Measurements from ENCODE around the gene MYL2.
A peak's percentile ranks its signal among the peaks of the same experiment; 100 is the strongest.
"Not testable (repeated sequence)": the region's sequence is repeated elsewhere in the genome, so short reads cannot be mapped to it uniquely, and the experiment has no call there.

MYL2 gene, protein sequence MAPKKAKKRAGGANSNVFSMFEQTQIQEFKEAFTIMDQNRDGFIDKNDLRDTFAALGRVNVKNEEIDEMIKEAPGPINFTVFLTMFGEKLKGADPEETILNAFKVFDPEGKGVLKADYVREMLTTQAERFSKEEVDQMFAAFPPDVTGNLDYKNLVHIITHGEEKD

DNA sequence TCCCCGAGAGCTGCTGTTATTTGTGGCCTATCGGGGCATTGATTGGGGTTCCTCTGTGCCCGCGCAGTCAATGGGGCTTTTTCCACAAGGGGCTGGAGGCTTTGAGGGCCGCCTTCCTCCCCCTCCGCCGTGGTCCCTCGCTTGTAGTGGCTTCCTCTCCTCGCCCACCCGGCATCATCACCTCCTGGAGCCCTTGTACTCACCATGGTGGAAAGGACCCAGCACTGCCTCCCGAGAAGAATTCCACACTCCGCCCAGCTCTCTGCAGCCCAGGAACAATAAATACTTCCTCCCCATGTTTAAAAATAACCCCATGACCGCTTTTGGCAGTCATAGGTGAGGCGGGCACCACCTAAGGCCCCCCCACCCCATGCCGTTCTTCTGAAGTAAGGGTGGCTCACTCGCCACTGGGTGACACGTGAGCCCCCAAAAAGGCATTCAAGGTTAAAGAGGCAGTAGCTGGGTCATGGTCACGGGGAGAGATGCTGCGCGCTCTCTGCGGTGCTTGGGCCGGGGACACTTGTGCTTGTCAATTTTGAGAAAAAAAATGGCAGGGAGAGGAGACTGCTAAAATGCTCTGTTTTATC is at the start of gene MYL2:
TSS of gene MYL2 (minus strand) at position 256 of the 587 bp plus-strand sequence. CDS start at position 206, 50 bp downstream.
- DNase-seq = no peak

DNA sequence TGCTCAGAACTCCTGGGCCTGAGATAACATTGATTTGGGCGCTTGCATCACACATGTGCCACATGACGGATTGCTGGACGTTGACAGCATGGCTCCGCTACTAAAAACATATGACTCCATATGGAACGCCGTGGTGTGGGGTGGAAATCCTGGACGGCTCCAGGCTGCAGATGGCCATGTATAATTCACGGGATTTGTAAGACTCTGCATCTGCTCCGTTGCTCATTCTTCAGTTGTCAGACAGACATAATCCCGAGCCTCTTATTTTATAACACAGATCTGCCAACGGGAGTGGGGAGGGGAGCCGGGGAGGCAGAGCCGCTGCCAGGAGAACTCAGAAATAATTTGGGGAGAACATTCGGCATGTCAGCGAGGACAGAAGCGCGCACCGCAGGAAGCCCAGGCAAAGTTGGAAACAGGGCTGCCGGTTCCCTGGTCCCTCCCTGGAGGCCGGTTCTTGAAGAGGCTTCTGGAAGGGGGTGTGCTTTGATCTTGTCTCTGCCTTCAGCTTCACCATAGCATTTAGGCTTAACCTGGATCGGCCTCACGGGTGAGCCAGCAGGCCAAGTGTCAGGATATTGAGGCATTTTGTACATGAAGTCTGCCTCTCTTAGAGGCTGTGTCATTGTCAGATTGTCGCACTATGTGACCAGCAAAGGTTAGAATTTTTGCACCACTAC is 45.8 kb upstream of the MYL2 start:
- peak; percentile 13 for DNase-seq

DNA sequence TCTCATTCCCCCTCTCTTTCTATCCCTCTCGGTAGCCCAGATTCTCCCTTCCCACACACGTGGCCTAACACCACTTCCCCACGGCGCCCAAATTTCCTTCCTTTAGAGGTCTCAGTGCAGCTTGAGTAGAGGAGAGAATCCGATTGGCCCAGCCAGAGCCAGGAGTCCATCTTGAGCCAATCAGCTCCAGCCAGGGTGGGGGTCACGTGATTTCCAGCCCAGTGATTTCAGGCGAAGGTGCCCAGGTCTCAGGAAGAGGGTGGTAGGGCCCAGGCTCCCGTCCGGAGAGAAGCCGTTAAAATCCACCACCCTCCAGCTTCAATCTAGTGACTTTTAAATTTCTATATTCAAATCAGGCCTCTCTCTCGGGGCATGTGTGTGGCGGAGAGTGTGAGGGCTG is 45.2 kb upstream of the MYL2 start:
- DNase-seq = no peak

DNA sequence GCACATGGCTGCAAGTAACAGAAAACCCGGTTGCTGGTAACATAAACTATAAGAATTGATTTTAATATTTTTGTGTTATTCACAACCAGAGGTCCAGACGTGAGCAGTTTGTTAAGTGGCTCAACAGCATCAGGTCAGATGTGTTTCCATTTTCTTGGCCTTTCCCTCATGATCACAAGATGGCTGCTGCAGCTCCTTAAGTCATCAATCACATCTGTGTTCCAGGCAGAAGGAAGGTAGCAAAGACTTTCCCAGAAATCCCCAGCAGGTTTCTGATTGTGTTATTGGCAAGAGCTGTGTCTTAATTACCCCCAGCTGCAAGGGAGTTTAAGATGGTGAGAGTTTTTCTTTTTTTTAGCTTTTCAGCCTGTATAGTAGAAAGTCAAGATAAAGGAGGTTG is 40.4 kb upstream of the MYL2 start:
- no peak for DNase-seq

DNA sequence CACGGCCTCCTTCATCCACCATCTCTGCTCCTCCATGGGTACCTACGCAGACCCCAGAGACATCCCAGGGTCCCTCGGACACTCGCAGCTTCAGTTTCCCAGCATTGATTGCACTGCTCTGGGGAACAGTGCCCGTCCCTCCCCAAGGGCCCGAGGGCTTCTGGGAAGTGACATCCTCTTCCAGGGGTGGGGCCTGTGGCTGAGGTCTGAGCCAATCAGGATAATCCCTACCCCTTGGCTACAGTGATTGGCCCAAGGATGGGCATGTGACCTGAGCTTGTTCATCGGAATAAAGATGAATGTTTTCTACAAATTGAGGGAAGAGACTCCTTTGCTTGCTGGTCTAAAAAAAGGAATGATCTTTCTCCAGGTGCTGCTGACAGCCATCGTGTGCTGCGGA is 37.3 kb upstream of the MYL2 start:
- DNase-seq = no peak

DNA sequence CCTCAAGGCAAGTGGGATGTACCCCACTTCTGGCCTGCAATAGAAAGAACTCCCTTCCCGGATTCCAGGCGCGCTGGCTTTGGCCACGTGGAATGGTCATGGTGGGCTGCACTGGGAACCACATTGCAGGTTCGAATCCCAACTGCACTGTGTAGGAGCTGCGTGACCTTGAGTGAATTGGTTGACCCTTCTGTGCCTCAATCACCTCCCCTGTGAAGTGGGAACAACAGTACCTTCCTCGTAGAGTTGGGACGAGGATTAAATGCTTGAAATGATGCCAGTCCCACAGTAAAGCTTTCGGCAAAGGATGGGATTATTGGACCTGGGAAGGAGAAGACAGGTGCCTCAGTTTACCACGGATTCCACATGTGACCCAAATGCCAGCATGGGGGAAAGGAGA is 36.8 kb upstream of the MYL2 start:
- DNase-seq = no peak

DNA sequence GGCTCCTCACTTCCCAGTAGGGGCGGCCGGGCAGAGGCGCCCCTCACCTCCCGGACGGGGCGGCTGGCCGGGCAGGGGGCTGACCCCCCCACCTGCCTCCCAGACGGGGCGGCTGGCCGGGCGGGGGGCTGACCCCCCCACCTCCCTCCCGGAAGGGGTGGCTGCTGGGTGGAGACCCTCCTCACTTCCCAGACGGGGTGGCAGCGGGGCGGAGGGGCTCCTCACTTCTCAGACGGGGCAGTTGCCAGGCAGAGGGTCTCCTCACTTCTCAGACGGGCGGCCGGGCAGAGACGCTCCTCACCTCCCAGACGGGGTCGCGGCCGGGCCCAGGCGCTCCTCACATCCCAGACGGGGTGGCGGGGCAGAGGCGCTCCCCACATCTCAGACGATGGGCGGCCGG is 30.5 kb upstream of the MYL2 start:
- DNase-seq = not testable (repeated sequence)

DNA sequence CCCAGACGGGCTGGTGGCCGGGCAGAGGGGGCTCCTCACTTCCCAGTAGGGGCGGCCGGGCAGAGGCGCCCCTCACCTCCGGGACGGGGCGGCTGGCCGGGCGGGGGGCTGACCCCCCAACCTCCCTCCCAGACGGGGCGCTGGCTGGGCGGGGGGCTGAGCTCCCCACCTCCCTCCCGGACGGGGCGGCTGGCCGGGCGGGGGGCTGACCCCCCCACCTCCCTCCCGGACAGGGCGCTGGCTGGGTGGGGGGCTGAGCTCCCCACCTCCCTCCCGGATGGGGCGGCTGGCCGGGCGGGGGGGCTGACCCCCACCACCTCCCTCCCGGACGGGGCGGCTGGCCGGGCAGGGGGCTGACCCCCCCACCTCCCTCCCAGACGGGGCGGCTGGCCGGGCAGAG is 30.1 kb upstream of the MYL2 start:
- not testable (repeated sequence) for DNase-seq

DNA sequence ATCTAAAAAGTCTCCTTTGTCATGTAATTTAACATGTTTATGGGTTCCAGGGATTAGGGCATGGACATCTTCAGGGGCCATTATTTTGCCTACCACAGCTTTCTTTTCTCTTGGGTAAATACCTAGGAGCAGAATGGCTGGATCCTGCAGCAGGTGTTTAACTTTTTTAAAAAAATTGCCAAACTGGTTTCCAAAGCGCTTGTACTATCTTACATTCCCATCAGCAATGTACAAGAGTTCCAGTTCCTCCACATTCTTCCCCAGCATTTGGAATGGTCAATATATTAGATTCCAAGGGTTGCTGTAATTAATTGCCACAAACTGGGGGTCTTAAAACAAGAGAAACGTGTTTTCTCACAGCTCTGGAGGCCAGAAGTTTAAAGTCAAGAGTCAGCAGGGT is 27.7 kb upstream of the MYL2 start:
- no peak for DNase-seq

DNA sequence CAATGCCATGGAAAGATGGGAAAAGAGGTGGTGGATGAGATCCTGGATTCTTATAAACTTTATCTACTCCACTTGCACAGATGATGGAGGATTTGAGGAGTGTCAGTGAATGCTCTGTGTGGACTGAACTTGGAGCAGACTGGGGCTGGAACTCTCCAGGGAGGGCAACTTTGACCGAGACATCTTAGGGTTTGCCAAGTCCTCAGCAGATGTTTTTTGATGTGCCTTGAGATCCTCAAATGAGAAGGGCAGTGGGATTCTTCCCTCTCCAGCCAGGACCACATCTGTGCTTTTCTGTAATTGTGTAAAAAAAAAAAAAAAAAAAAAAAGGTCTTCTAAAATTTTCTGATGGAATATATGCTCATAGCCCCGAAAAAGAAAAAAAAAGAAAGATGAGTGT is 23.0 kb upstream of the MYL2 start:
- DNase-seq = no peak

DNA sequence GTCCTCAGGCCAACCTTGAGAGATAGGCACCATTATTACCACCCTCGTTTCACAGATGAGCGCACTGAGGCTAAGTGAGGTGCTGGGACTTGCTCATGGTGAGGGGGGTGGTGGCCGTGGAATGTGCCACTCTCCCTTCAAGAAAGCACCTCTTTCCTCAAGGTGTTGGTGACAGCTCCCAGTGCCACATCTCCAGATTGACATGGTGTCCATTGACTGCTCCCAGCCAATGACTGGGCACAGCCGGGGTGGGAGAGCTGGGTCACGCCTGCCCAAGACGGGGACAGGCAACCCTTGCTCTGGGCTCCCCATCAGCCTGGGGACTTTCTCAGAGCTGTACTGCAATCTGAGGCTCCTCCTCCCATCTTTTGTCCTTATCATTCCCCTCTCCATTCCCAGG is 21.0 kb upstream of the MYL2 start:
- no peak for DNase-seq

DNA sequence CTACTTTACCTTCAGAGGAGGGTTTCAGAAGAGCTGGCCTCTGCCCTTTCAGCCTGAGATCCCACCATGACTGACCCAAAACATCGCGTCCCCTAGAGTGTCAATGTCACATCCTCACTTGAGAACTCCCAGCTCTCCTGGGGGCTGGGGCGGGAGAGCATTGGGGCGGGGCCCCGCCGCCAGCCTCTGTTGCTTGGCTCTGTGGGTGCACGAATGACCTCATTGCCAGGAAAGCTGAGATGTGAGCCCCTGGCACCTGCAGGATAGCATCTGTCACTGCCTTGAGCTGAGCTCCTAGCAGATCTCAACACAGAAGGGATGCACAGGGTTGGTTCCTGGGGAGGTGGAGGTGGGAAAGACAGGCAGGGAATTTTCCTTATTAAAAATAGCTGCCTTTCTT is 20.6 kb upstream of the MYL2 start:
- DNase-seq = peak; percentile 94

DNA sequence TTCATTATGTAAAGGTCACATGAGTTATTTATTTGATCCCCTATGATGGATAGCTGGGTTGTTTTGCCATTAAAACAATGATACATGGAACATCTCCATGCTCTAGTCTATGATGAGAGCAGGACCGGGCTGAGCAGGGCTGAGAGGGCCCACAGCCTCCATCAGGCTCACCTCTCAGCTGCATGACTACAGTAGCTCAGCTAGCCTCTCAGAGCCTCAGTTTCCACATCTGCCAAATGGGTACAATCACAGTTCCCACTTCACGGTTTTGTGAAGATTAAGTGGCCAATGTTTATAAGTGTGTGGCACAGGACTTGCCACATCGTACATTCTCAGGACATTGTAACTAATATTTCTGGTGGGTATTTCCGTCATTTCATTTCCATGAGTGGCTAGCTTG is 19.9 kb upstream of the MYL2 start:
- no peak for DNase-seq

DNA sequence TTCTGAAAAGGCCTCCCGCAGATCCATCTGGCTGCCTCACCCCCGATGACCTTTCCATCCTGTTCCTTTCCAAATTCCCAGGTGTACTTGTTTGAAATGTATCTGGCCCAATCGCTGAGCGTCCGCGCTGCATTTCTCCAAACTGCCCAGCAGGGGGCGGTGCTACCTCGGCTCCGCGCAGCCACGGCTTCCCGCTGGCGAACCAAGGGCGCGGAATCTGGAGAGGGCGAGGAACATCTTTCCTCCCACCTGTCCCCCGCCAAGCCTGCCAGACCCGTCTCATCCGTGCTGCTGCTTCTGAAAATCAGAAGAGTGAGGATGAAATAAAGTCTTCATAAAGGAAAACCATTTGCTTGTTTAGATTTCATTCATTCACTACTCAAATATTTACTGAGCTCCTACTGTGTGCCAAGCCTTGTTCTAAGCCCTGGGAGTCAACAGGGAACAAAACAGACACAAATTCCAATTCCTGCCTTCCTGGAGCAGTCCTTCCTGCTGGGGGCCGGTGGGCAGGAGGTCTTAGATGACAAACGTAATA is 16.8 kb upstream of the MYL2 start:
- peak; percentile 91 for DNase-seq

DNA sequence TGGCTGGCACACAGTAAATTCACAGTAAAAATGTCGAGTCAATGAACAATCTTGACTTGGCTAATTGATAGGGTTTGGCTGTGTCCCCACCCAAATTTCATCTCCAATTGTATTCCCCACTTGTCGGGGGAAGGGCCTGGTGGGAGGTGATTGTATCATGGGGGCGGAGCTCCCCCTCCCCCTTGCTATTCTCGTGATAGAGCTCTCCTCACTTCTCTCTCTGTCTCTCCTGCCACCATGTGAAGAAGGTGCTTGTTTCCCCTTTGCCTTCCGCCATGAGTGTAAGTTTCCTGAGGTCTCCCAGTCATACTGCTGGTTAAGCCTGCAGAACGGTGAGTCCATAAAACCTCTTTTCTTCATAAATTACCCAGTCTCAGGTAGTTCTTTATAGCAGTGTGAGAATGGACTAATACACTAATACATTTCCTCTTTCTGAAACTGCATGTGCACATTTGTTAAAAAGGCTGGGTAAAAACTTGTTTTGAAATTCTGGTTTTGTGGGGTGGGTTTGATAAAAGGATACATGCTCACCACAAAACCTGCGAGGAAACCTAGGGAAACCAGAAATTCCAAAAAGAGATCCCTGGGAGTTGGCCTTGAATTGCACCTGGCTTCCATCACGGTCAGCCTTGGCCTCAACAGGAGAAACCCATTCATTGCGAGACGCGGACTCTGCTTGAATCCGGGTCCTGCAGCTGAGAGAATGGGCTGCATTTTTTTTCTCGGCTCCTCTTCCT is 16.2 kb upstream of the MYL2 start:
- no peak for DNase-seq

DNA sequence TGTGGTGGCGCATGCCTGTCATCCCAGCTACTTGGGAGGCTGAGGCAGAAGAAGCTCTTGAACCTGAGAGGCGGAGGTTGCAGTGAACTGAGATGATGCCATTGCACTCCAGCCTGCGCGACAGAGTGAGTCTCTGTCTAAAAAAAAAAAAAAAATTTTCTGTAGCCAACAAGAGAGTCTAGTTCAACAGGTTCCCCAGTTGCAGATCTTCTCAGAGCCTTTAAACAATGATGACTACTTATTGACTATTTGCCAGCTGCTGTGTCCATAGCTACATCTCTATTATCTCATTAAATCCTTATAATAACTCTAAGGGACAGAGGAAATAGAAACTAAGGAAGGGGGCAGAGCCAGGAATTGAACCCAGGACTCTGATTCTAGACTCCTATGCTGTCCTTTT is 15.2 kb upstream of the MYL2 start:
- DNase-seq = no peak

DNA sequence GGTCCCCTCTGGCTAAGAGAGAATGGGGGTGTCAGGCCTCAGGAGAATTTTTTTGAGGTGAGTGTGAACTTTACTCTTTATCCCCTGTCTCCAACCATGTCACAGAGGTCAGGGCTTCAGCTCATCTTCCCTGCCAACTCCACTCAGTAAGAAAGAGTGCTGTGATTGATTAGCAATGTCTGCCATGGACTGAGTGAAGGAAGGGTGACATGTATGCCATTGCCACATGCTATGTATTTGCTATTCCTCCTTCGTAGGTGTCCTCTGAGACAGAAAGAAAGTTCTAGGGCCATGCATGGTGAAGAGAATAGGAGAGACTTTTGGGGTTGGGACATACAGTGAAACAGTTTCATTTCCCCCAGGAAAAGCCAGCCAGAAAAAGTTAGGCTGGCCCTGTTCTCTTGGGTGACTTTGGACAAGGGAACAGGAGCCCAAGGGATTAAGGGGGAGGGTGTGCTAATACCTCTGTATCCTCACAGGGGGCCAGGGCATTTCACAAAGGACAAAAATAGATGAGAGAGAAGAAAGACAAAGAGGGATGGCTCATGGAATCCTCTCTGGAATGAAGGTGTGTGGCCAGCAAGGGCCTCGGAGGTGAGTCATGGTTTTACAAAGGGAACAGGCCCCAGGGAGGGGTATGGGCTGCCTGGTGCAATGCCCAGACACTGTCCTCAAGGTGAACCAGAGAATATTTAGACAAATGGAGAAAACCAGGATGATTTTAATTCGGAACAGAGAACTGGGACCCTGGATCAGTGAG is 13.9 kb upstream of the MYL2 start:
- DNase-seq = no peak

DNA sequence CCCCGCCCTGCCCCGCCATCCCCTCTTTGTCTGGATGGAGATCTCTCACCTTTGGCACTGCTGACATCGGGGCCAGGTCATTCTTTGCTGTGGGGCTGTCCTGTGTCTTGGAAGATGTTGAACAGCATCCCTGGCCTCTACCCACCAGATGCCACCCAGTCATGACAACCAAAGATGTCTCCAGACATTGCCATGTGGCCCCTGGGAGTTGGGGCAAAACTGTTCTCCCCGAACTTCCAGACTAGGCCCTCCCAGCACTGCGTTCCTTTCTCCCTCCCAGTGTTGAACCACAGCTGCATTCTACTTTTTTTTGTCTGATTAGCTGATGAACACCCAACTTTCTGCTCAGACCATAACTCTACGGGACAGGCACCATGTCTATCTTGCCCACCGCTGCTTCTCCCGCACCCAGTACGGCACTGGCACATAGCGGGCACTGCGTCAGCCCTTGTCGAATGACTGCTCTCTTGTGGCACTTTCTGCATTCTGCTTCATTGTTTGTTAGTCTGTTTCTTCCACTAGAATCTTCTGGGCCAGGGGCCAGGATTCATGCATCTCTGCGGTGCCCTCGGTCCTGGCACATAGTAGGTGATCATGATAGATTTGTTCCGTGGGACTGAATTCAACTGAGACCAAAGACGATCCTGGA is 13.1 kb upstream of the MYL2 start:
- DNase-seq = no peak

DNA sequence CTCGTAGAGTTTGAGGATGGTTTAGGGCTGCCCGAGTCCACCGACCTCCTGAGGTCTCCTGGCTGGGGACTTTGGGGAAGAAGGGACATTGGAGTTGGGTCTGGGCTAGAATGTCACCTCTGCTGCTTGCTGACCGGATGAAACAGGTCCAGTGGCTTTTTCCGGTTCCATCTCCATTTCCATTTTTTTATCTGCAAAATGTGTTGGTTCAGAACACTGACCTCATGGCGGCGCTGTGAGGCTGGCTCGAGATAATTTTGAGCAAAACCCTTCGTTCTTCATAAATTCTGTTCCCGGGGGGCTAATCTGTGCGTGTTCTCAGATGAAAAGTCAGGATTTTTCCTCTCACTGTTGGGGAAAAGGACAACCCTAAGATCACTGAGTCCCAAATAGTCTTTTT is 11.7 kb upstream of the MYL2 start:
- no peak for DNase-seq

DNA sequence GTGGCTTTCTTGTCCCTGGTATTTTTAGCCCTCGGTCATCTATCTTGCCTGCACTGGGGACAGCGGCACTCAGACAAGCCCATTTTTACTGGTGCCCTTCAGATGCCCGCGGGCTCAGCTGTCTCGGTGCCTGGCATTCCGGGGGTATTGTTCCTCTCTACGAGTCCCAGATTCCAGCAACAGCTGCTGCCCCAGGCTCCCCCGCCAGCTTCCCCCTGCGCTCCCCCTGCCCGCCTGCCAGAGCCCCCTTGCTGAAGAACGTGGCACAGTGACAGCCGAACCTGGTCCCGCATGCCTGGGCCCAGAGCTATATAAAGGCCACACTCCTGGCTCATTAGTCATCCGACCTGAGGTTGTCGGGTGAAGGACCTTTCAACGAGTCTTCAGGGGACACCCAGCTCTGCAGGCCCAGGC is 10.9 kb upstream of the MYL2 start:
- no peak for DNase-seq

DNA sequence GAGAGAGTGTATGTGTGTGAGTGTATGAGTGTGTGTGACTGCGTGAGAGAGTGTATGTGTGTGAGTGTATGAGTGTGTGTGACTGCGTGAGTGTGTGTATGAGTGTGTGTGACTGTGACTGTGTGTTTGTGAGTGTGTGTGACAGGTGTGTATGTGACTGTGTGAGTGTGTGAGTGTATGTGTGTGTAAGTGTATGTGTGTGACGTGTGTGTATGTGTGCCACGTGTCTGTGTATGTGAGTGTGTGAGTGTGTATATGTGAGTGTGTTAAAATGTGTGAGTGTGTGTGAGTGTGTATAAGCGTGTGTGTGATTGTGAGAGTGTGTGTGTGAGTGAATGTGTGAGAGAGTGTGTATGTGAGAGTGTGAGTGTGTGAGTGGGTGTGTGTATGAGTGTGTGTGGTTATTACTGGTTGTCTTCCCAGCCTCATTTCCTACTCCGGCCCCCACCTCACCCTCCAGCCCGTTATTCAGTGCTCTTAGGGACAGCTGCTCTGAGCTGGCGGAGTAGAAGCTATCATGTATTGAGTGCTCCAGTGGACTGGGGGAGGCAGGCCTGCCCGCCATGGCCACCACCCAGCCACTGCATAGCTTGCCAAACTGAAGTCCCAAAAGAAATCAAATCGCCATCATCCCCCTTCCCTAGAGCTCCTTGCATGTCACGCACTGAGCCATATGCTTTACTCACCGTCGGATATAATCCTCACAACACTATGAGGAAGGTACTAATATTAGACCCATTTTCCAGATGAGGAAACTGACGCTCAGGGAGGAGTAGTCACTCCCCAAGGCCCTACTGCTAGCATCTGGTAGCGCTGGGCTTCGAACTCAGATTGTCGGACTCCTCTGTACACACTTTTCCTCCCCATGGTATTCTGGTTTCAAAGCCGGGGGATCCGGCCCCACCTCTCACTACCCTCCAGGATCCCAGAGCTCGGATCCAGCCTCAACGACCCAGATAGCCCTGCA is 10.3 kb upstream of the MYL2 start:
- DNase-seq = no peak

Data from NCI-H2171 treated with DMSO at 0.1 percent for 48 hours (cell line).